ENCODE measurements around the gene CNTROB. TPM values are rescaled to one million over a fixed set of nuclear protein-coding genes. Genes with fewer than 3 reads are reported as not detected.

The CNTROB gene
- total RNA-seq, 1 donor from 2014 or later = 62.7 TPM

DNA sequence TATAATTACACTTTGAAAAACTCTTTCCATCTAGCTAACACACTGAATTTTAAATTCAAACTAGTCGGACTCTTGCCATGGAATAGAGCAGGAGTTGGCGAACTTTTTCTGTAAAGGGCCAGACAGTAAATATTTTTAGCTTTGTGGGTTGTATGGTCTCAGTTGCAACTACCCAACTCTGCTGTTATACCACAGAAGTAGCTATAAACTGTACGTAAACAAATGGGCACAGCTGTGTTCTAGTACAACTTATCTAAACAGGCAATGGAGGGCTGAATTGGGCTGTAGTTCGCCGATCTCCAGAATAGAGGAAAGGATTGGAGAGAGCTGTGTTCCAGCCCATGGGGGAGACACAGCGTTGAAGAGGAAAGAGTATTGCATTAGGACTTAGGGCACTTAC, 8.7 kb downstream of the CNTROB start:
- H3K36me3 ChIP-seq = peaks cover 86% of the 10 kb centered on the region

DNA sequence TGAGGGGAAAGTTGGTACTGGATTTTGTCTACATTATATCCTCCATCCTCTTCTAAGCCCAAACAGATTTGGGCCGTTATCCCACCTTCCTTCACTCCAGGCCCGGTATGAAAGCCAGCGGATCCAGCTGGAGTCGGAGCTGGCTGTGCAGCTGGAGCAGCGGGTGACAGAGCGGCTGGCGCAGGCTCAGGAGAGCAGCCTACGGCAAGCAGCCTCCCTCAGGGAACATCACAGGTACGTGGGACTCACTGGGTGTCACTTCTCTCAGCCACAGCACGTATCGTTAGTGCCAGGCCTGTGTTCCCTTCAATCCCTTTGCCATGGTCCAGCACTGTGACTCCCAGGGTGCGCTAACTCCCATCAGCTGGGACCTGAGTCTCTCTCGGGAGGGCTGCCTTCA, 11.3 kb downstream of the CNTROB start:
- intact Hi-C loops (cut with DNase I) = no loop called here
- ATAC-seq (no peak), DNase-seq (no peak)
- no peaks in the 10 kb centered on the region for H3K27me3 ChIP-seq
- H3K9me3 ChIP-seq = no peaks in the 10 kb centered on the region
- TF ChIP-seq, protein P1, sequence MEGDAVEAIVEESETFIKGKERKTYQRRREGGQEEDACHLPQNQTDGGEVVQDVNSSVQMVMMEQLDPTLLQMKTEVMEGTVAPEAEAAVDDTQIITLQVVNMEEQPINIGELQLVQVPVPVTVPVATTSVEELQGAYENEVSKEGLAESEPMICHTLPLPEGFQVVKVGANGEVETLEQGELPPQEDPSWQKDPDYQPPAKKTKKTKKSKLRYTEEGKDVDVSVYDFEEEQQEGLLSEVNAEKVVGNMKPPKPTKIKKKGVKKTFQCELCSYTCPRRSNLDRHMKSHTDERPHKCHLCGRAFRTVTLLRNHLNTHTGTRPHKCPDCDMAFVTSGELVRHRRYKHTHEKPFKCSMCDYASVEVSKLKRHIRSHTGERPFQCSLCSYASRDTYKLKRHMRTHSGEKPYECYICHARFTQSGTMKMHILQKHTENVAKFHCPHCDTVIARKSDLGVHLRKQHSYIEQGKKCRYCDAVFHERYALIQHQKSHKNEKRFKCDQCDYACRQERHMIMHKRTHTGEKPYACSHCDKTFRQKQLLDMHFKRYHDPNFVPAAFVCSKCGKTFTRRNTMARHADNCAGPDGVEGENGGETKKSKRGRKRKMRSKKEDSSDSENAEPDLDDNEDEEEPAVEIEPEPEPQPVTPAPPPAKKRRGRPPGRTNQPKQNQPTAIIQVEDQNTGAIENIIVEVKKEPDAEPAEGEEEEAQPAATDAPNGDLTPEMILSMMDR (IDR thresholded peaks at IDR 0.05) = no peak
- no peaks in the 10 kb centered on the region for H3K4me1 ChIP-seq
- H3K36me3 ChIP-seq = peaks cover 88% of the 10 kb centered on the region
- no peak overlapping the region for H3K4me3 ChIP-seq
- H3K27ac ChIP-seq = no peak overlapping the region

More for the DNA sequence above, 8.7 kb downstream of the CNTROB start:
- Histone ChIP-seq H3K9me3 (no peaks in the 10 kb centered on the region), H3K4me3 (no peak overlapping the region), H3K4me1 (no peaks in the 10 kb centered on the region), H3K27me3 (no peaks in the 10 kb centered on the region), H3K27ac (no peak overlapping the region)
- TF ChIP-seq, protein P1 (IDR thresholded peaks at IDR 0.05) = no peak
- intact Hi-C loops (cut with DNase I) = no loop called here
- ATAC-seq (no peak), DNase-seq (no peak)

GRCh38 chr17:7944326-7944725, 12.3 kb downstream of the CNTROB start:
- ATAC-seq = no peak
- peaks cover 92% of the 10 kb centered on the region for H3K36me3 ChIP-seq

DNA sequence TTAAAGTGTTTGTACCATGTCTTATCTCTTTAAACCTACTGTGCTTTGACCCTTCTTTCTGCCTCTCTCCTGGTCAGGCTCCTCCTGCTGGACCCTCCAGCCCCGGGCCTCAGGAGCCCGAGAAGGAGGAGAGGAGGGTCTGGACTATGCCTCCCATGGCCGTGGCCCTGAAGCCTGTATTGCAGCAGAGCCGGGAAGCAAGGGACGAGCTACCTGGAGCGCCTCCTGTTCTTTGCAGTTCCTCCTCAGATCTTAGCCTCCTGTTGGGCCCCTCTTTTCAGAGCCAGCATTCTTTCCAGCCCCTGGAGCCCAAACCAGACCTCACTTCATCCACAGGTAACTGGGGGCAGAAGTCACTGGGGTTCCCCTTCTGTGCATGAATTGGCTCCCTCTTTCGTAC, 13.6 kb downstream of the CNTROB start:
- intact Hi-C loops (cut with DNase I) = no loop called here
- H3K36me3 ChIP-seq = peaks cover 87% of the 10 kb centered on the region

More at GRCh38 chr17:7944326-7944725, 12.3 kb downstream of the CNTROB start:
- H3K4me1 ChIP-seq = no peaks in the 10 kb centered on the region
- H3K4me3 ChIP-seq = no peak overlapping the region
- TF ChIP-seq, protein P1 (IDR thresholded peaks at IDR 0.05) = no peak
- H3K9me3 ChIP-seq = no peaks in the 10 kb centered on the region
- no peak overlapping the region for H3K27ac ChIP-seq
- no peaks in the 10 kb centered on the region for H3K27me3 ChIP-seq
- DNase-seq = no peak
- intact Hi-C loops (cut with DNase I) = no loop called here

DNA sequence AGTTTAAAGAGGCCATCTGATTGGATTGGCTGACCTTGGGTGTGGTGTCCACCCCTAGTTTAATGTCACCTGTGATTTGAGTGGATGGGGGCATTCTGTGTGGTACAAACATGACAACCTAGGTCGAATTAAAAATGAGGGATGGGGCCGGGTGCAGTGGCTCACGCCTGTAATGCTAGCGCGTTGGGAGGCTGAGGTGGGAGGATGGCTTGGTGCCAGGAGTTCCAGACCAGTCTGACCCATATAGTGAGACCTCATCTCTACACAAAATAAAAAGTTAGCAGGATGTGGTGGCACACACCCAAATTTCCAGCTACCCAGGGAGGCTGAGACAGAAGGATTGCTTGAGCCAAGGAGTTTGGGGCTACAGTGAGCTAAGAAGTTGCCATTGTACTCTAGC, 14.4 kb downstream of the CNTROB start:
- TF ChIP-seq, protein P1 (IDR thresholded peaks at IDR 0.05) = no peak
- Histone ChIP-seq H3K27me3 (no peaks in the 10 kb centered on the region), H3K4me1 (no peaks in the 10 kb centered on the region), H3K27ac (no peak overlapping the region), H3K36me3 (peaks cover 81% of the 10 kb centered on the region), H3K9me3 (no peaks in the 10 kb centered on the region), H3K4me3 (no peak overlapping the region)
- DNase-seq = no peak
- intact Hi-C loops (cut with DNase I) = no loop called here
- no peak for ATAC-seq

More for the DNA sequence above, 13.6 kb downstream of the CNTROB start:
- TF ChIP-seq, protein P1 (IDR thresholded peaks at IDR 0.05) = no peak
- ATAC-seq = no peak
- H3K27ac ChIP-seq = no peak overlapping the region
- no peaks in the 10 kb centered on the region for H3K4me1 ChIP-seq
- H3K27me3 ChIP-seq = no peaks in the 10 kb centered on the region
- no peak for DNase-seq
- H3K9me3 ChIP-seq = no peaks in the 10 kb centered on the region
- no peak overlapping the region for H3K4me3 ChIP-seq

- Histone ChIP-seq H3K9me3 (no peaks in the 10 kb centered on the region), H3K4me1 (no peaks in the 10 kb centered on the region), H3K27me3 (no peaks in the 10 kb centered on the region), H3K36me3 (peaks cover 72% of the 10 kb centered on the region), H3K27ac (no peak overlapping the region), H3K4me3 (no peak overlapping the region)
- intact Hi-C loops (cut with DNase I) = no loop called here
- TF ChIP-seq, protein P1 (IDR thresholded peaks at IDR 0.05) = no peak
- DNase-seq (no peak), ATAC-seq (no peak)
These were observed 15.6 kb downstream of the CNTROB start for GRCh38 chr17:7947651-7948050.
